NT2/D1 (cell line): ENCODE results near the gene ADAMTS7.
"Not testable (repeated sequence)": the region's sequence is repeated elsewhere in the genome, so short reads cannot be mapped to it uniquely, and the experiment has no call there.

Source experiments
- DNase-seq: peaks from one replicate; pipeline ENCODE4 v3.0.0-alpha.2; 2011; ENCODE audit warnings: low read depth, low spot score
- H3K27me3 ChIP-seq: 2 replicates; pipeline ENCODE4 v1.6.0; 2011; ENCODE audit warnings: mild to moderate bottlenecking; ENCODE audit not compliant: insufficient read length, insufficient read depth
- H3K36me3 ChIP-seq: 2 replicates; pipeline ENCODE4 v1.6.1; 2011; ENCODE audit warnings: mild to moderate bottlenecking, low read length, mixed read lengths; ENCODE audit not compliant: insufficient read depth, insufficient read length
- H3K4me1 ChIP-seq: 2 replicates; pipeline ENCODE4 v1.5.1; 2011; ENCODE audit not compliant: insufficient read depth, insufficient read length
- H3K4me3 ChIP-seq: 2 replicates; pipeline ENCODE4 v1.5.1; 2011; ENCODE audit warnings: low read depth; ENCODE audit not compliant: insufficient read length
- H3K9ac ChIP-seq: 2 replicates; pipeline ENCODE4 v1.6.0; 2011; ENCODE audit warnings: low read depth; ENCODE audit not compliant: insufficient read length
- H3K9me3 ChIP-seq: 2 replicates; pipeline ENCODE4 v1.5.1; 2011; ENCODE audit warnings: mild to moderate bottlenecking, low read length; ENCODE audit not compliant: insufficient read depth
- SUZ12 ChIP-seq: IDR thresholded peaks from 2 replicates; pipeline ENCODE4 v1.6.1; 2011; ENCODE audit not compliant: insufficient read length, insufficient read depth; ENCODE audit errors: extremely low read depth
- YY1 ChIP-seq: IDR thresholded peaks from 2 replicates; pipeline ENCODE4 v1.6.1; 2011; ENCODE audit not compliant: insufficient read length, insufficient read depth
- ZNF274 ChIP-seq: IDR thresholded peaks from 2 replicates; pipeline ENCODE4 v1.6.1; 2011; ENCODE audit warnings: mild to moderate bottlenecking, low read depth, low read length

ADAMTS7 gene

GRCh38 chr15:78769473-78770225 is 41.6 kb downstream of the ADAMTS7 start:
- H3K27me3 ChIP-seq, DNase-seq, H3K9ac ChIP-seq, H3K4me3 ChIP-seq, H3K9me3 ChIP-seq, H3K36me3 ChIP-seq: not testable (repeated sequence)
- peaks cover 16% of the 10 kb centered on the region for H3K4me1 ChIP-seq

- H3K4me3 ChIP-seq: no peak overlapping the region
- no peak for DNase-seq
These were observed 42.5 kb downstream of the ADAMTS7 start for GRCh38 chr15:78768531-78769408.

DNA sequence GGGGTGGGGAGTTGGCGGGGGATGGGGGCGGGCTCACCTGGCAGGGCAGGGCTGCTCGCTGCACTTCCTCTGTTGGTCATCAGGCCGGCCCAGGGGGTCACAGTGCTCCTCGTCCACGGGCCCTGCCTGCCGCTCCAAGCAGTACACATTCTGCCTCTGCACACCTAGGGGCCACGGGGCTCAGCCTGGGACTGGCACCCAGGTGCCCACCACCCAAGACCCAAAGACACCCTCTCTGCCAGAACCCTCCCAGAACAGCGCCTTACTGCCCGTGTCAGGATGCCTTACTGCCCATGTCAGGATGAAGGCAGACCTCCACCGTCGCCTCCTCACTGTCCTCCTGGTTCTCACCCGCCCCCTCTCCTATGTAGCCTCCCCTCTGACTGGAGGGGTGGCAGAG is 43.2 kb downstream of the ADAMTS7 start:
- Histone ChIP-seq H3K4me1 (peaks cover 15% of the 10 kb centered on the region), H3K9me3 (no peaks in the 10 kb centered on the region), H3K9ac (no peak overlapping the region), H3K27me3 (no peaks in the 10 kb centered on the region), H3K36me3 (peaks cover 8% of the 10 kb centered on the region), H3K4me3 (no peak overlapping the region)
- TF ChIP-seq YY1: no peak
- no peak for DNase-seq

More at GRCh38 chr15:78768531-78769408, 42.5 kb downstream of the ADAMTS7 start:
- H3K9ac ChIP-seq: no peak overlapping the region
- no peaks in the 10 kb centered on the region for H3K9me3 ChIP-seq
- no peaks in the 10 kb centered on the region for H3K27me3 ChIP-seq
- peaks cover 8% of the 10 kb centered on the region for H3K36me3 ChIP-seq
- peaks cover 15% of the 10 kb centered on the region for H3K4me1 ChIP-seq
- no peak for TF ChIP-seq ZNF274
- TF ChIP-seq SUZ12: no peak
- TF ChIP-seq YY1: no peak

GRCh38 chr15:78767331-78767951 is 43.8 kb downstream of the ADAMTS7 start:
- no peak overlapping the region for H3K4me3 ChIP-seq
- peaks cover 8% of the 10 kb centered on the region for H3K36me3 ChIP-seq
- H3K9me3 ChIP-seq: no peaks in the 10 kb centered on the region
- H3K4me1 ChIP-seq: peaks cover 15% of the 10 kb centered on the region
- no peak overlapping the region for H3K9ac ChIP-seq
- H3K27me3 ChIP-seq: no peaks in the 10 kb centered on the region
- no peak for TF ChIP-seq YY1
- TF ChIP-seq ZNF274: no peak
- no peak for TF ChIP-seq SUZ12
- DNase-seq: no peak

- H3K36me3 ChIP-seq, DNase-seq, H3K9me3 ChIP-seq, H3K9ac ChIP-seq, H3K27me3 ChIP-seq, H3K4me3 ChIP-seq: not testable (repeated sequence)
- H3K4me1 ChIP-seq: peaks cover 15% of the 10 kb centered on the region
These were observed 44.6 kb downstream of the ADAMTS7 start for GRCh38 chr15:78766641-78767071.

- no peak overlapping the region for H3K9ac ChIP-seq
- H3K36me3 ChIP-seq: peaks cover 4% of the 10 kb centered on the region
- no peak overlapping the region for H3K4me3 ChIP-seq
- no peaks in the 10 kb centered on the region for H3K9me3 ChIP-seq
- TF ChIP-seq ZNF274 (no peak), YY1 (no peak)
- DNase-seq: no peak
- H3K27me3 ChIP-seq: no peaks in the 10 kb centered on the region
- peaks cover 16% of the 10 kb centered on the region for H3K4me1 ChIP-seq
These were observed 45.2 kb downstream of the ADAMTS7 start for GRCh38 chr15:78766041-78766440.

DNA sequence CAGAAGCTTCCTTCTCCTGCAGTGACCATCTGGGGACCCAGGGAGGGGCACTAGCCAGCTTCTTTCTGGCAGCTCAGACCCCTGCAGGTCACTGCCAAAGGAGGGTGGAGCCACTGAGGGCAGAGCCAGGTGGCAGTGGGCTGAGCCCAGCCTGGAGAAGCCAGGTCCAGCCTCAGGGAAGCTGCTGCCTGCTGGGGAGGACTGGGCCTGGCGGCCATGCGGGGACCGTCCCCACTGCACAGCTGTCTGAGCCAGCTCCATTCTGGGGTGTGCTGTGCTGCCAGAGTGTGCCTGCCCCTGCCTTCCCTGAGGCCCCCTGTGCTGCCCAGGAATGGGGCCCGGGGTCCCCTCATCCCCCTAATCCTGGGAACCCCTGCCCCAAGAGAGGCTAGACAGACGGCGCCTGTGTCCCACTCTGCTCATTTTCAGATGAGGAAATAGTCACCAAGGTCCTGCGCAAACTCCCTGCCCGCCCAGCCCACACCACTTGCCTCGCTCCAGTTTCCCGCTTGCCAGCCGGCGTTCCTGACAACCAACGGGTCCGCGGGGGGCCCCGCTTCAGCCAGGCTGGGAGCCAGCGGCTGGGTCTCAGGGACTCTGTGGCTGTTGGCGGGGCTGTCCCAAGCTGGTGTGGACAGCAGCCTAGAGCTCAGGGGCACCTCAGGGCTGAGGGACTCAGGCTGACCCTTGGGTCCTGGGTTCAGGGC is 46.0 kb downstream of the ADAMTS7 start:
- H3K36me3 ChIP-seq, DNase-seq, H3K9me3 ChIP-seq, H3K4me3 ChIP-seq, H3K27me3 ChIP-seq: not testable (repeated sequence)
- H3K4me1 ChIP-seq: peaks cover 16% of the 10 kb centered on the region
- H3K9ac ChIP-seq: peak overlapping the region; percentile 21

- not testable (repeated sequence) for H3K9me3 ChIP-seq, H3K9ac ChIP-seq, H3K36me3 ChIP-seq, H3K4me3 ChIP-seq, H3K27me3 ChIP-seq, DNase-seq
- peaks cover 16% of the 10 kb centered on the region for H3K4me1 ChIP-seq
These were observed 46.7 kb downstream of the ADAMTS7 start for GRCh38 chr15:78764340-78765153.
